IPS-15b (cell line): ENCODE data around the gene GSTP1.

Source experiments
- H3K27me3 ChIP-seq: one replicate; pipeline ENCODE4 v1.6.1; 2013; ENCODE audit warnings: low read length; ENCODE audit not compliant: control insufficient read depth, insufficient read depth
- H3K36me3 ChIP-seq: one replicate; pipeline ENCODE4 v1.6.1; 2013; ENCODE audit warnings: low read length; ENCODE audit not compliant: control insufficient read depth, insufficient read depth
- H3K4me1 ChIP-seq: one replicate; pipeline ENCODE4 v1.6.1; 2013; ENCODE audit warnings: mild to moderate bottlenecking, low read length; ENCODE audit not compliant: control insufficient read depth, insufficient read depth
- H3K4me3 ChIP-seq: one replicate; pipeline ENCODE4 v1.5.1; 2013; ENCODE audit warnings: low read depth, low read length
- H3K9ac ChIP-seq: one replicate; pipeline ENCODE4 v1.6.1; 2013; ENCODE audit warnings: low read depth, mild to moderate bottlenecking, low read length
- H3K9me3 ChIP-seq: one replicate; pipeline ENCODE4 v1.6.1; 2013; ENCODE audit warnings: mild to moderate bottlenecking, low read length; ENCODE audit not compliant: control insufficient read depth, insufficient read depth

GSTP1 gene

DNA sequence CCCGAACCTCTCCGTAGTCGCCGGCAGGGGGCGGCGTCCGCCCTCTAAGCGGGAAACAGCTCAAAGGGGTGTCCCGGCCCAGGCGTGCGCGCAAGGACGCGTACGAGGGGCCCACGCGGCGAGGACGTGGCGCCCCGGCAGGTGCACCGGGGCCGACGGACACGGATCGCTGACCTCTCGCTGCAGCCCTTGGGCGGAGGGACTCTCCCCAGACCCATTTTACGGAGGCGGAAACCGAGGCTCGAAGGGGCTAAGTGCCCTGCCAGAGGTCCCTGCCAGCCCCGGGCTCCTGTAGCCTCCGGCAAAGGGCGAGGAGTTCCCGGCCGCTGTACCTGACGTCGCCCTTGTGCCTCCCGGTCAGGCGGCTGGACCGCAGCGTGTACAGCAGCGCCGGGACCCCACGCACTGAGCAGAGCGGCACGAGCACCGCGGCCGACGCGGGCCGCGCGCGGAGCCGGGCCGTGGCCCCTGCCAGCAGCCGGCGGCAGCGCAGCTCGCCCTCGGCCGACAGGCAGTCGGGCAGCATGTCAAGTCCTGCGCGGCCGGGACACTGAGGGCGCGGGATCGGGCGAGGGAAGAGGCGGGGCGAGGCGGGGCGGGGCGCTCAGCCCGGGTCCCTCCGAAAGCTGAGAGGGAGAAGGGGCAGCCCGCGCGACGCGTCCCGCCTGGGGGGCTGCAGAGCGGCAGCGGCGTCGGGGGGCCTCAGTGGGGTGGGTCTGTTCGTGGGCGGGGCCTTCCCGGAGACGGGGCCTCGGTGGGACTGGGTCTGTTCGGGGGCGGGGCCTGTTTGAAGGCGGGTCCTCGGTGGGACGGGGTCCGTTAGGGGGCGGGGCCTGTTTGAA, 46.0 kb downstream of the GSTP1 start, which contains the start of gene NUDT8:
NUDT8 (minus strand) TSS at position 552 of the 842 bp plus-strand sequence; CDS start at position 526, 26 bp downstream.
- Histone ChIP-seq H3K9ac (peak within 1 kb of the TSS; percentile 65), H3K4me1 (peaks cover 3% of the 10 kb centered on the region), H3K9me3 (no peaks in the 10 kb centered on the region), H3K36me3 (peaks cover 7% of the 10 kb centered on the region), H3K27me3 (no peaks in the 10 kb centered on the region), H3K4me3 (peak within 1 kb of the TSS; percentile 80)

DNA sequence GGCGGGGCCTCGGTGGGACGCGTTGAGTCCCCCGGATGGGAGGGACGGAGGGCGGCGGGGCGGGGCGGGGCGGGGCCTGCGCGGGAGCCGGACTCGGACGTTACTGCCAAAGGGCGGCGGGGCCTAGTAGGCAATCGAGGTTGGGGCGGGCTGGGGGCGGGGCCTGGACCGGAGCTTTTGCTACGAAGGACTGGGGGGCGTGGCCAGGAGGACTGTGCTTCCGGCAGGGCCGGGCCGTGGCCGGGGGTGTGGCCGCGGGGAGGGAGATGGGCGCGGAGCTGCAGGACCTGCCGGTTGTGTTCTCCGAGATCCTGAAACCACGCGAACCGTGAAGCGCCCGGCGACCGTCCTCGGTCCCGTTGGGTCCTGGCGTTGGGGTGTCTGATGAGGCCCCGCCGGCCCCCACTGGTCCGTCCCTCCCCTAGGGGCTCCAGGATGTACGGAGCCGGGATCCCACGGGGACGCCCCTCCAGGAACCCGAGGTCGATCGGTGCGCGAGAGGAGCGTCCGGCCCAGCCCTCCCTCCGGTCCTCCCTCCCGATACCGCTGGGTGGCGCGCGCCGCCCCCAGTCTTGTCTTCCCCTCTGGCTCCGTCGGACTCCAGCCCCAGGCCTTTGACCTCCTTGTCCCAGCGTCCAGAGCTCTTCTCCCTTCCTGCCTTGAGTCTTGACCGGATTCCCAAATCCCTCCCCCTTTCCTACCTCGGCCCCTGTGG, 46.8 kb downstream of the GSTP1 start:
- no peaks in the 10 kb centered on the region for H3K27me3 ChIP-seq
- peak overlapping the region; percentile 80 for H3K4me3 ChIP-seq
- H3K4me1 ChIP-seq: peaks cover 3% of the 10 kb centered on the region
- no peaks in the 10 kb centered on the region for H3K9me3 ChIP-seq
- H3K36me3 ChIP-seq: peaks cover 7% of the 10 kb centered on the region
- peak overlapping the region; percentile 60 for H3K9ac ChIP-seq

DNA sequence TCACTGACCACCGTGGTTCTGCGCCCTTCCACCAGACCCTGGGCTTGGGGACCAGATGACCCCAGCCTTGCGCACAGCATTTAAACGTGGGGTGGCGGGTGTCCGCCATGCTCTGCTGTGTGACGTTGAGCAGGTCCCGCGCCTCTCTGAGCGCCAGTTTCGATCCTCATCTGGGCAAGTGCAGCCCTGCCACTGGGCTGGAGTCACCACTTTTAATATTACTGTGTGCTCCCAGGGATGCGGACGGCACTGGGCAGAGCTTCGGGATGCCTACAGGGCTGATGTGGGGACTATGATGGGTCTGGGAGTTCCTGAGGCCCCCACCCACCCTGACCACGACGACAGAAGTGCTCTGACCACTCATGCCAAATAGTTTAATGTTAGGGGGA, 47.3 kb downstream of the GSTP1 start:
- peak overlapping the region; percentile 80 for H3K4me3 ChIP-seq
- no peaks in the 10 kb centered on the region for H3K9me3 ChIP-seq
- peak overlapping the region; percentile 60 for H3K9ac ChIP-seq
- H3K27me3 ChIP-seq: no peaks in the 10 kb centered on the region
- H3K4me1 ChIP-seq: peaks cover 3% of the 10 kb centered on the region
- H3K36me3 ChIP-seq: peaks cover 7% of the 10 kb centered on the region

DNA sequence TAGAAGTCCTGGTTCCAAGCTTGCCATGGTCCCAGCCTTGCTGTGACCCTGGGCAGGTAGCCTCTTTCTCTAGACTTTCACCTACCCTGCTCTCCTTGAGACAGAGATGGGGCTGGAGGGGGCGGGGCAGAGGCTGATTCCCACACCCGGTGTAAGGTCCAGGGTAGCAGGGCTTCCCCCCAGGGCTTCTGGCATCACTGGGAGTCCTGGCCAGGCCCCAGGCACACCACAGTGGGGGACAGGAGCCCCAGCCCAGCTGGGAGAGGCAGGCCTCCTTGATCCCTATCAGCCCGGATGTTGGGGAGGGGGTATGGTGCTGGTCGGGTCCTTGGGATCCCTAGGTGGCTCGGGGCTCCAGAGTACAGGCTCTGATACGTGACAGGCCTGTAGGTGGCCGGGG, 47.8 kb downstream of the GSTP1 start:
- H3K9ac ChIP-seq: no peak overlapping the region
- no peak overlapping the region for H3K4me3 ChIP-seq
- H3K27me3 ChIP-seq: no peaks in the 10 kb centered on the region
- peaks cover 3% of the 10 kb centered on the region for H3K4me1 ChIP-seq
- no peaks in the 10 kb centered on the region for H3K9me3 ChIP-seq
- H3K36me3 ChIP-seq: peaks cover 7% of the 10 kb centered on the region

DNA sequence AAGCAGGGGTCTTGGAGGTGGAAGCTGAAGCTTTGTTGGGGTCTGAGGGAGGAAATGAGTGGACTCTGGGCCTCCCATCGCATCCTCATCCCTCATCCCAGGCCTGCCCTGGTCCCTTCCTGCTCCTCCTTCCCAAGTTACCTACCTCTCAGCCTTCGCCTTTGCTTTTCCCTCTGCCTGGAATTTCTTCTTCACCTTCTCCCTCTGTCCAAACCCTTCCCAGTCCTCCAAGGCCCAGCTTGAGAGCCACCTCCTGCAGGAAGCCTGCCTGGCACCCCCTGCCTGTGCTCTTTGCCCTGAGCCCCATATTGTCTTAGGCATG, 48.2 kb downstream of the GSTP1 start:
- H3K36me3 ChIP-seq: peaks cover 6% of the 10 kb centered on the region
- H3K9ac ChIP-seq: no peak overlapping the region
- peaks cover 3% of the 10 kb centered on the region for H3K4me1 ChIP-seq
- H3K27me3 ChIP-seq: no peaks in the 10 kb centered on the region
- H3K9me3 ChIP-seq: no peaks in the 10 kb centered on the region
- no peak overlapping the region for H3K4me3 ChIP-seq

DNA sequence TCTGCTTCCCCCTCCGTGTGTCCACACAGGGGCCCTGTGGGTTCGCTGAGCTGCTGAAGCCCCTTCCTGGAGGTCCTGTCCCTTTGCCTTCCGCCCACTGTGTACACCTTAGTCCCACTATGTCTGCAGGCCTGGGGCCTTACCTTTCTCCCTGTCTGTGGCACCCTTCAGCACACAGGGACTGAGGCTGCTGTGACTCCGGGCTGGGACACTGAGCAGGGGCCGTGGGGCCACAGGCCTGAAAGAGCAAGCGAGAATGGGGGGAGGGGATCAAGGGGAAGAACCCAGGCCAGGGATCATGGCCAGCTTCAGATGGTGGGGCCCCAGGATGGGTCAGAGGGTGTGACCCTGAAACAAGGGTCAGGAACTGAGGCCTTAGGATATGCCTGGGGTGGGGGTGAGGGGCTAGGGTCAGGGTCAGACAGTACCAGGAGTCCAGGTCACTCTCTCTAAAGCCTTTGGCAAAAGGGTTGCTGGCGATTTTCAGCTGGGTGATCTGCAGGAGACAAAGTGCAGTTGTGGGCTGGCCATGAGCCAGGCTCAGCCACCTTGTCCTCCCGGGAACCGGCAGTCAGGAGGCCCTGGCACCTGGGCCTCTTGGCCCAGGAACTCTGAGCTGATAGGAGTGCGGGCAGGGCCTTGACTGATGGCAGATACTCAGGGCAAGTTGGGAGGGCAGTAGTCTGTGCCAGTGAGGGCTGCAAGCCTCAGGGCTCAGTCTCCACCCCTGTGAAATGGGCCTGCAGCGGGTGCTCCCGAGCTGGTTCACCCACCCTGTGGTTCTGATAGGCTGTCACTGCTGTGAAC, 48.8 kb downstream of the GSTP1 start:
- Histone ChIP-seq H3K27me3 (no peaks in the 10 kb centered on the region), H3K9ac (no peak overlapping the region), H3K4me3 (no peak overlapping the region), H3K36me3 (peaks cover under 1% of the 10 kb centered on the region), H3K4me1 (peaks cover 3% of the 10 kb centered on the region), H3K9me3 (no peaks in the 10 kb centered on the region)

DNA sequence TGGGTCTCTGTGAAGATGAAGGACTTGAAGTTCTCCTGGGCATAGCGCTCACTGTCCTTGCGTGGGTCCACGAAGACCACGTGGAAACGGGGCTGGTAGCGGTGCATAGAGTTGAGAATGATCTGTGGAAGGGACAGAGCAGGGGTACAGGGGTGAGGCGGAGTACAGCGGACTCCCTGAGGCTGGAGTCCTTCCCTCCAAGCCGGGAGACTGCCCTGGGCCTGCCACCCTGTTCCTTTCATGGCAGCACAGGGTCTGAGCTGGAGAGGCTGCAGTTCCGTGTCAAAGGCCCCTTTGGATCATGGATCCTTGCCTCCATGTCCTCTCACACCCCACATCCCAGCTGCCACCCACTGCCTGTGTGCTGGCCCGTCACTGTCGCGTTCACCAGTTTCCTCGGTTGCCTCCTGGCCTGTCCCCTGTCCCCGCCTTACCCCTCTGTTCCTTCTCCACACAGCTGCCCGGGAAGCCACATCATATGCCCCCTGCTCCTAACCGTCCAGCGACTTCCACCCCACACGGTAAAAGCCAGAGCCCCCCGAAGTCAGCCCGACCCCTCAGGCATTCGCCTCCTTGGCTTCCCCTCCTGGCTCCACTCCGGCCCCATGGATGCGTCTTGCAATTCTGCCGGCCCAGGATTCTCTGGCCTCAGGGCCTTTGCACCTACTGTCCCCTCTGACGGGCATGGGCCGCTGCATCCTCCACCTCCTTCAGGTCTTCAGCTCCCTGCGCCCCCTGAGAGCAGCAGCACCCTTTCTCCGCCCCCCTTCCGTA, 49.6 kb downstream of the GSTP1 start:
- no peaks in the 10 kb centered on the region for H3K9me3 ChIP-seq
- peaks cover 3% of the 10 kb centered on the region for H3K4me1 ChIP-seq

DNA sequence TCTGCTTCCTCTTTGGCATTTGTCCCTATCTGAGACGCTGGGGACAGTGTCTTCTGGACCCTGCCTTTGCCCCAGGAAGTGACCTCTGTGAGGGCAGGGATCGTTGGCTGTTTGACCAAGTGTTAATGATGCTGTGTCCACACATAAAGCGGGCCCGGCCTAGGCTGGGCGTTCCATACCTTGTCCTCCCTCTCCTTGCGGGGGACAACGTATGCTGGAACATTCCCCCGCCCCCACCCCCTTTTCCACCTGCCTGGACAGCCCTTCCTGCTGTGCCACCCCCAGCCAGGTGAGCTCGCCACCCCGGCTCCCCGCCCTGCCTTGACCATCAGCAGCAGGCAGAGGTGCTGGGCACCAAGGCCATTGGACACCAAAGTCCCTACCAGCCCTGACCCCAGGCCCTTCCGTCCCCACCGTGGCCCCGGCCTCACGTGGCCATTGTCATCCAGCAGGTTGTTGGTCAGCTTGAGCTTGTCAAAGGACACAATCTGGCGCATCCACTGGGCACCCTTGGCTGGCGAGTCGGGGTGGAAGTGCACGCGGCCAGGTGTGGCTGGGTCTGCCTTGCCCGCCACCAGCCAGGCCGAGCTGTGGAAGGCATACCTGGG, 50.2 kb downstream of the GSTP1 start:
- Histone ChIP-seq H3K9ac (no peak overlapping the region), H3K4me1 (peaks cover 3% of the 10 kb centered on the region), H3K9me3 (no peaks in the 10 kb centered on the region), H3K27me3 (no peaks in the 10 kb centered on the region), H3K4me3 (no peak overlapping the region), H3K36me3 (no peaks in the 10 kb centered on the region)

More for the DNA sequence above, 49.6 kb downstream of the GSTP1 start:
- no peaks in the 10 kb centered on the region for H3K27me3 ChIP-seq
- no peak overlapping the region for H3K9ac ChIP-seq
- no peak overlapping the region for H3K4me3 ChIP-seq
- no peaks in the 10 kb centered on the region for H3K36me3 ChIP-seq

DNA sequence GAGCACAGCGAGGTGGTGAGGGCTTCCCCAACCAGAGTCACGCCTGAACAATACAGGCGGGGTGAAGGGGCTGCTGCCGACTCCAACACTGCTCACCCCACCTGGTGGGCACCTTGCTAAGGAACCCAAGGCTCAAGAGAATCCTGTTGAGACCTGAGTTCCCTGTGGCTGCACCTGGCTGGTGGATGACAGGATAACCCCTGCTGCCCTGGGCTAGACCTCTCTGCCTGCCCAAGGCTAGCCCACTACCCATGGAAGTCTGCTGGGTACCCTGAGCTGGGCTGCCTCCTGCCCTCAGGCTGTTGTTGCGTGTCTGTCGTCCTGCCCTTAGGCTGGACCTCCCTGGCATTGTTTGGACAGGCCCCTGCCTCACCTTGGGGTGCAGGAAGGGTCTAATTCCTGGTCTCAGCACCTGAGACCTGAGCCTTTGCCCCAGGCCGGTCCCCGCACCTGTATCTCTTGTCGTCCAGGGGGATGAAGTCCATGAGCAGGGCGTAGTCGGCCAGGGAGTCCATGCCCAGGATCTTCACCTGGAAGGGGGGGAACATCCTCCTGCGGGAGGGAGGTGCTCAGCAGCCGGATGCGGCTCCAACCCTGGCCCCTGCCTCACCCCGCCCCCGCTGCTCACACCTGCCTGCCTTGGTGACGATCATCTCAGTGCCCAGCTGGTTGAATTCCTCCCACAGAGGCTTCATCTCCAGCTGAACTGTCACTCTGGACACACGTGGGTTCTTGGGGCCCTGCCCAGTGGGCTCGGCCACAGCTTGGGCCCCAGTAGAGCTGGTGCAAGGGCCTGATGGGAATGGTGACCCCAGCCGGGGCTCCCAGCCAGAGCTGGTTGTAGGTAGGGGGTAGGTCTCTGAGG, 51.0 kb downstream of the GSTP1 start:
- Histone ChIP-seq H3K27me3 (peaks cover 3% of the 10 kb centered on the region), H3K9ac (no peak overlapping the region), H3K4me3 (no peak overlapping the region), H3K9me3 (no peaks in the 10 kb centered on the region), H3K4me1 (peaks cover 2% of the 10 kb centered on the region), H3K36me3 (no peaks in the 10 kb centered on the region)

DNA sequence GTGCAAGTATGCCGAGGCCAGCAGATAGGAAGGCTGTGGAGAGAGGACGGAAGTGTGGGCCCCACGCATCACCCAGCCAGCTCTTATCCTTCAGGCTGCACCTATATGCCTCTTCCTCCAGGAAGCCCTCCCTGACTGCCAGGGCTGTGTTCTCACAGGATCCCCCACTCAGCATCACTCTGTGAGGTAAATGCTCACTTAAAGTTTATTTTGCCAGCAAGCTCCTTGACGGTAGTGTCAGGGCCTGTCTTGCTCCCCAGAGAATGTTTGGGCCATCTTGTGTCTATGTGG, 51.6 kb downstream of the GSTP1 start:
- H3K9ac ChIP-seq: no peak overlapping the region
- H3K27me3 ChIP-seq: peaks cover 8% of the 10 kb centered on the region
- no peaks in the 10 kb centered on the region for H3K9me3 ChIP-seq
- H3K36me3 ChIP-seq: no peaks in the 10 kb centered on the region
- peaks cover 2% of the 10 kb centered on the region for H3K4me1 ChIP-seq
- no peak overlapping the region for H3K4me3 ChIP-seq
